MCF 10A (cell line): ENCODE measurements around the gene TAP2. TPM values are rescaled to one million over a fixed set of nuclear protein-coding genes. Genes with fewer than 3 reads are reported as not detected.
A peak's percentile ranks its signal among the peaks of the same experiment; 100 is the strongest.
"Not testable (repeated sequence)": the region's sequence is repeated elsewhere in the genome, so short reads cannot be mapped to it uniquely, and the experiment has no call there.

Experiments used
- BruUV-seq: library from RNA; stranded (reverse); fragments of 400-500 nt; replicated peaks from 2 replicates; lab custom pipeline; 2021; lab: Mats Ljungman, UMichigan
- CTCF ChIA-PET: fragments of 300-600 bp; sonication (Branson Sonifier 250); formaldehyde crosslinking; extraction: SDS; loops from one replicate; lab custom pipeline; 2021; ENCODE audit warnings: antibody characterized with exemption, inconsistent platforms; lab: Yijun Ruan, JAX
- POLR2A ChIA-PET: fragments of 300-600, 350-650 bp; sonication (Branson Sonifier 250); formaldehyde crosslinking; extraction: SDS; loops from one replicate; lab custom pipeline; 2020; ENCODE audit warnings: antibody characterized with exemption, inconsistent platforms; lab: Yijun Ruan, JAX
- DNase-seq: peaks from one replicate; pipeline ENCODE4 v3.0.0-alpha.2; 2018; ENCODE audit not compliant: unreplicated experiment
- H3K27ac Mint-ChIP-seq: one replicate; pipeline ENCODE4 v1.8.0; 2022; ENCODE audit warnings: mild to moderate bottlenecking, low read depth, mixed read lengths; ENCODE audit not compliant: unreplicated experiment
- H3K27me3 Mint-ChIP-seq: one replicate; pipeline ENCODE4 v1.8.0; 2022; ENCODE audit warnings: mixed read lengths; ENCODE audit not compliant: insufficient read depth, unreplicated experiment
- H3K36me3 Mint-ChIP-seq: one replicate; pipeline ENCODE4 v1.8.0; 2022; ENCODE audit warnings: mild to moderate bottlenecking, moderate library complexity, mixed read lengths; ENCODE audit not compliant: insufficient read depth, unreplicated experiment
- H3K4me1 Mint-ChIP-seq: one replicate; pipeline ENCODE4 v1.8.0; 2022; ENCODE audit warnings: mixed read lengths; ENCODE audit not compliant: insufficient read depth, unreplicated experiment
- H3K4me3 Mint-ChIP-seq: one replicate; pipeline ENCODE4 v1.8.0; 2022; ENCODE audit warnings: mild to moderate bottlenecking, moderate library complexity, mixed read lengths; ENCODE audit not compliant: unreplicated experiment
- H3K9me3 Mint-ChIP-seq: one replicate; pipeline ENCODE4 v1.8.0; 2022; ENCODE audit warnings: mixed read lengths; ENCODE audit not compliant: unreplicated experiment
- intact Hi-C: fragments of 100-400 bp; cut with micrococcal nuclease; formaldehyde crosslinking; loops from 2 replicates; pipeline ENCODE4 v1.14.1; 2022
- total RNA-seq: library from RNA; stranded (reverse); gene quantifications from 2 replicates; pipeline ENCODE4 v1.2.3, GENCODE V29; 2022
- TF ChIP-seq, protein P1 (sequence below): fragments of 200-600 bp; IDR thresholded peaks from one replicate; pipeline ENCODE4 v1.8.0; 2022; ENCODE audit warnings: antibody characterized with exemption, mild to moderate bottlenecking; ENCODE audit not compliant: unreplicated experiment

TAP2 gene
- total RNA-seq, 1 experiment from 2014 or later = 61.2 TPM

- peaks cover 36% of the 10 kb centered on the region for H3K27me3 Mint-ChIP-seq
- TF ChIP-seq, protein P1, sequence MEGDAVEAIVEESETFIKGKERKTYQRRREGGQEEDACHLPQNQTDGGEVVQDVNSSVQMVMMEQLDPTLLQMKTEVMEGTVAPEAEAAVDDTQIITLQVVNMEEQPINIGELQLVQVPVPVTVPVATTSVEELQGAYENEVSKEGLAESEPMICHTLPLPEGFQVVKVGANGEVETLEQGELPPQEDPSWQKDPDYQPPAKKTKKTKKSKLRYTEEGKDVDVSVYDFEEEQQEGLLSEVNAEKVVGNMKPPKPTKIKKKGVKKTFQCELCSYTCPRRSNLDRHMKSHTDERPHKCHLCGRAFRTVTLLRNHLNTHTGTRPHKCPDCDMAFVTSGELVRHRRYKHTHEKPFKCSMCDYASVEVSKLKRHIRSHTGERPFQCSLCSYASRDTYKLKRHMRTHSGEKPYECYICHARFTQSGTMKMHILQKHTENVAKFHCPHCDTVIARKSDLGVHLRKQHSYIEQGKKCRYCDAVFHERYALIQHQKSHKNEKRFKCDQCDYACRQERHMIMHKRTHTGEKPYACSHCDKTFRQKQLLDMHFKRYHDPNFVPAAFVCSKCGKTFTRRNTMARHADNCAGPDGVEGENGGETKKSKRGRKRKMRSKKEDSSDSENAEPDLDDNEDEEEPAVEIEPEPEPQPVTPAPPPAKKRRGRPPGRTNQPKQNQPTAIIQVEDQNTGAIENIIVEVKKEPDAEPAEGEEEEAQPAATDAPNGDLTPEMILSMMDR = no peak
- no TSS peak for BruUV-seq
- intact Hi-C loops = no loop called here
- H3K4me1 Mint-ChIP-seq = peaks cover 6% of the 10 kb centered on the region
- no peak overlapping the region for H3K4me3 Mint-ChIP-seq
- no peaks in the 10 kb centered on the region for H3K36me3 Mint-ChIP-seq
- ChIA-PET CTCF (interaction anchor here (1.1 to 1.3 kb wide), 2 partner anchors 12 to 104 kb away, joined by 6 read pairs; no protein-coding TSS in a partner anchor), POLR2A (interaction anchor here (0.9 kb wide), 1 partner anchor 92 kb away, joined by 3 read pairs; no protein-coding TSS in a partner anchor)
- DNase-seq = no peak
- no peaks in the 10 kb centered on the region for H3K9me3 Mint-ChIP-seq
- no peak overlapping the region for H3K27ac Mint-ChIP-seq
Observed at GRCh38 chr6:32879691-32880090, 41.2 kb upstream of the TAP2 start.

DNA sequence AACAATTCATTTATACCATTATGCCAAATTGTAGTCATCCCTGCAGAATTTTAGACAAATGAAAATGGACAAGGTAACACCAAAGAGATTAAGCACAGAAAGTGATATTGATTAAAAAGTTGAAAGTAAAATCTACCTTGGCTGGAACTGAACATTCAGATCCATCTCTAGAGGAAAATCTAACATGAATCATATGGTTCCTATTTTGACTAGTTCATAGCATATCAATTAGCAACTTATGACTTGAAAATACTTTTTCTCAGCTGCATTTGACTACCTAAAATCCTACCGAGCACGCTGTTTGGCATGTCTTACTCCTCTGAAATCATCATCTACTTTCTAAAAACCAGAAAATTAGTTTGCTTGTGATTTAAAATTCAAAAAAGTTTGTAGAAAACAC, 38.1 kb upstream of the TAP2 start:
- intact Hi-C loops = no loop called here
- Mint-ChIP-seq H3K27ac (no peak overlapping the region), H3K27me3 (peaks cover 66% of the 10 kb centered on the region), H3K36me3 (no peaks in the 10 kb centered on the region), H3K4me3 (no peak overlapping the region), H3K9me3 (no peaks in the 10 kb centered on the region), H3K4me1 (no peaks in the 10 kb centered on the region)
- no peak for DNase-seq
- CTCF ChIA-PET = interaction anchor here (1.4 to 1.8 kb wide), 2 partner anchors 58 to 108 kb away, joined by 4 to 6 read pairs; no protein-coding TSS in a partner anchor
- TF ChIP-seq, protein P1 = no peak
- BruUV-seq = no TSS peak
- POLR2A ChIA-PET = interaction anchor here (0.6 to 0.7 kb wide), 2 partner anchors 418 to 1337 kb away, joined by 3 read pairs; no protein-coding TSS in a partner anchor

DNA sequence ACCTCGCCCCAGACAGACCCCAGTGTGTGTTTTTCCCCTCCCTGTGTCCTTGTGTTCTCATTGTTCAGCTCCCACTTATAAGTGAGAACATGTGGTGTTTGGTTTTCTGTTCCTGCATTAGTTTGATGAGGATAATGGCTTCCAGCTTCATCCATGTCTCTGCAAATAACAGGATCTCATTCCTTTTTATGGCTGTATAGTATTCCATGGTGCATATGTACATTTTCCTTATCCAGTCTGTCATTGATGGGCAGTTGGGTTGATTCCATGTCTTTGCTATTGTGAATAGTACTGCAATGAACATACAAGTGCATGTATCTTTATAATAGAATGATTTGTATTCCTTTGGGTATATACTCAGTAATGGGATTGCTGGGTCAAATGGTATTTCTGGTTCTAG, 35.4 kb upstream of the TAP2 start:
- CTCF ChIA-PET = interaction anchor here (8.1 kb wide), 1 partner anchor 35 kb away, joined by 109 read pairs; the partner anchor contains the start of gene TAP2
- H3K27me3 Mint-ChIP-seq = peaks cover 81% of the 10 kb centered on the region
- H3K4me3 Mint-ChIP-seq, intact Hi-C loops, H3K4me1 Mint-ChIP-seq, H3K36me3 Mint-ChIP-seq, DNase-seq, H3K27ac Mint-ChIP-seq, BruUV-seq, H3K9me3 Mint-ChIP-seq, POLR2A ChIA-PET: not testable (repeated sequence)

DNA sequence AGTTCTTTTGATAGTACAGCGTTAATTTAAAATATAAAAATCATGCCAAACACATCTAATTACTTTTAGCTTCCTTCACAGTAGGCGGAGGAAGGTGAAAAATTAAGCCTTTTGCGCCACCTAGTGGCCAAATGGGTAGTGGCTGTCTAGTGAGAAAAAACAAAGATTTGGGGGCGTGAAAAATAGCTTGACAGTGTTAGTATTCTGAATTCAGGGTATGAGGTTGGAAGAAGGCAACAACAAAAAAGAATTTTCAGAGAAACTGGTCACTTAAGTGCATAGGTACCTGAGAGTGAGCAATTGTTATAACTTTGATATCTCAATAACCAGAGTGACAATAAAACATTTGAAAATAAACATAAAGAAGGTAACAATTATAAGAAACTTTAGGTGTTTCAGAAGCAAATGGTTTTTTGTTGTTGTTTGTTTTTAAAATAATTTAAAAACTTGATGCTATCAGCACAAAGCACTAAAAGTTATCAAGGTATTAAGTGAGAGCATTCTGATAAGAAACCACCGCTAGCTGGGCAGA, 29.8 kb upstream of the TAP2 start:
- ChIA-PET CTCF (interaction anchor here (0.5 to 8.1 kb wide), 42 partner anchors 10 to 1735 kb away, joined by 3 to 109 read pairs (median 4); partner anchors contain the start of genes HLA-DMA, PSMB9, TAP1 and TAP2), POLR2A (interaction anchor here (0.6 to 5.3 kb wide), 13 partner anchors 9 to 614 kb away, joined by 3 to 70 read pairs (median 5); partner anchors contain the start of genes PSMB8, PSMB9, RING1 and TAP1)
- BruUV-seq = no TSS peak
- Mint-ChIP-seq H3K9me3 (no peaks in the 10 kb centered on the region), H3K4me1 (no peaks in the 10 kb centered on the region), H3K36me3 (no peaks in the 10 kb centered on the region), H3K27ac (no peak overlapping the region), H3K4me3 (no peak overlapping the region), H3K27me3 (peaks cover 43% of the 10 kb centered on the region)
- intact Hi-C loops = loop anchor here (1.0 to 5.0 kb wide), 6 partner anchors 14 to 455 kb away; partner anchors contain the start of genes PSMB9 and TAP2
- peak; percentile 79 for DNase-seq
- TF ChIP-seq, protein P1 = peak; percentile 82
